GM18499 (cell line): Measurements from ENCODE around the gene PTGIS.

ENCODE experiments used
- ATAC-seq: cut with Tn5 transposase; IDR thresholded peaks from one replicate; pipeline ENCODE4 v1.9.1; 2021; ENCODE audit warnings: moderate number of reproducible peaks; ENCODE audit not compliant: insufficient read depth, unreplicated experiment

The PTGIS gene

GRCh38 chr20:49480236-49480635, 87.7 kb downstream of the PTGIS start:
- no peak for ATAC-seq

GRCh38 chr20:49479785-49480184, 88.2 kb downstream of the PTGIS start:
- ATAC-seq: no peak

GRCh38 chr20:49478754-49479689, 88.9 kb downstream of the PTGIS start:
- ATAC-seq: no peak

- ATAC-seq: no peak
These were observed 89.7 kb downstream of the PTGIS start for GRCh38 chr20:49478266-49478665.

GRCh38 chr20:49477200-49477599, 90.7 kb downstream of the PTGIS start:
- no peak for ATAC-seq

- ATAC-seq: no peak
These were observed 92.0 kb downstream of the PTGIS start for GRCh38 chr20:49476016-49476355.

- no peak for ATAC-seq
These were observed 92.5 kb downstream of the PTGIS start for GRCh38 chr20:49475292-49476015.

- no peak for ATAC-seq
These were observed 96.5 kb downstream of the PTGIS start for GRCh38 chr20:49471397-49471796.

- ATAC-seq: no peak
These were observed 97.0 kb downstream of the PTGIS start for GRCh38 chr20:49470922-49471321.

GRCh38 chr20:49469060-49469459, 98.9 kb downstream of the PTGIS start:
- ATAC-seq: no peak

GRCh38 chr20:49468412-49468811, 99.5 kb downstream of the PTGIS start:
- no peak for ATAC-seq

GRCh38 chr20:49466114-49466912, 101.6 kb downstream of the PTGIS start:
- ATAC-seq: no peak

GRCh38 chr20:49464556-49464955, 103.4 kb downstream of the PTGIS start:
- ATAC-seq: no peak

- no peak for ATAC-seq
These were observed 105.3 kb downstream of the PTGIS start for GRCh38 chr20:49462626-49463025.

- no peak for ATAC-seq
These were observed 105.9 kb downstream of the PTGIS start for GRCh38 chr20:49461894-49462620.

GRCh38 chr20:49460916-49461315, 107.0 kb downstream of the PTGIS start:
- no peak for ATAC-seq

- no peak for ATAC-seq
These were observed 107.8 kb downstream of the PTGIS start for GRCh38 chr20:49460131-49460530.

- ATAC-seq: no peak
These were observed 108.3 kb downstream of the PTGIS start for GRCh38 chr20:49459684-49460083.

- no peak for ATAC-seq
These were observed 110.5 kb downstream of the PTGIS start for GRCh38 chr20:49457444-49457843.

GRCh38 chr20:49456646-49457045, 111.3 kb downstream of the PTGIS start:
- ATAC-seq: no peak
